ENCODE data around the gene GRK2. TPM values are rescaled to one million over a fixed set of nuclear protein-coding genes. Genes with fewer than 3 reads are reported as not detected.

GRK2 gene
- 47.3 and 51.4 TPM in 2 replicates for total RNA-seq (2021; fragmentation: NEBNext Ultra II Directional; extraction: Animal tissue kit (Norgen Biotek cat#: 25700))
- polyA plus RNA-seq (2011; rRNA removed), result 49.7 and 67.8 TPM in 2 replicates
- 45.7 TPM for polyA plus RNA-seq (2011; cell fraction: cytosol; rRNA removed)
- 154 TPM for polyA plus RNA-seq (2011; cell fraction: nucleus; rRNA removed)
- 40.2 to 61.0 TPM (median 51.5 TPM) in 4 replicates for polyA plus RNA-seq (2012, experiment 1 of 2)
- polyA plus RNA-seq (2012, experiment 2 of 2), result 42.4 TPM
- polyA plus RNA-seq (2013, experiment 1 of 2), result 24.9 TPM
- 26.2 TPM for polyA plus RNA-seq (2013, experiment 2 of 2)
- polyA minus RNA-seq (2011; rRNA and poly(A)+ RNA removed), result 27.8 and 44.3 TPM in 2 replicates
- 37.5 TPM for polyA minus RNA-seq (2011; cell fraction: cytosol; rRNA and poly(A)+ RNA removed)
- polyA minus RNA-seq (2011; cell fraction: nucleus; rRNA and poly(A)+ RNA removed), result 57.3 TPM
- long read RNA-seq, experiment 1, partial matches to known transcripts, result 56 of 67 reads
- long read RNA-seq, experiment 1, other reads (novel, unspliced or antisense), result 7 of 67 reads
- long read RNA-seq, experiment 2, result 0 reads

DNA sequence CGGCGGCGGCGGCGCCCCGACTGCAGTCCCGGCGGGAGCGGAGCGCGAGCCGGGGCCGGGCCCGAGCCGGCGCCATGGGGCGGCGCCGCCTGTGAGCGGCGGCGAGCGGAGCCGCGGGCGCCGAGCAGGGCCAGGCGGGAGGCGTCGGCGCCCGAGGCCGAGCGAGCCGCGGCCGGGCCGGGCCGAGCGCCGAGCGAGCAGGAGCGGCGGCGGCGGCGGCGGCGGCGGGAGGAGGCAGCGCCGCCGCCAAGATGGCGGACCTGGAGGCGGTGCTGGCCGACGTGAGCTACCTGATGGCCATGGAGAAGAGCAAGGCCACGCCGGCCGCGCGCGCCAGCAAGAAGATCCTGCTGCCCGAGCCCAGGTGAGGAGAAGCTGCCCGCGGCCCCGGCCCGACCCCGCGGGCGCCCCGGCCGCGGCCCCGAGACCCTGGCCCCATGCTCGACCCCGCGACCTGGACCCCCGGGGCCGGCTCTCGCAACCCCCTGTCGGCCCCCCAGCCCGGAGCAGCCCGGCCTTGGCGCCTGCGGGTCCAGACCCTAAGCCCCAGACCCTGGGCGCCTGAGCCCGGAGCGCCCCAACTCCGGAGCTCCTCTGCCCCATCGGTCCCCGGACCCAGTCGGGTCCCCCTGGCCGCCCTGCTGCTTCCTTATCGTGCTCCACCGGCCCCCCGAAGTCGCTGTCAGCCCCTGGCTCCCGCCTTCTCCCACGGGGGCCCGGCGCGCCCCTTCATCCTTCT is at the start of gene GRK2:
TSS of gene GRK2 (plus strand) at position 25 of the 739 bp plus-strand sequence. CDS start at position 252, 227 bp downstream.
- Histone ChIP-seq H3K27ac (ENCODE audit: low read depth, low read length) (no peak within 1 kb of the TSS), H4K20me1 (replicated peaks in 1 of 2; ENCODE audit: control insufficient read depth in 1 of 2, insufficient read depth in 2 of 2, low read length in 2 of 2) (peaks cover 11 to 22% of the 10 kb centered on the region in 2 experiments), H3K9ac (replicated peaks in 1 of 4; ENCODE audit: extremely low read depth in 1 of 4, low read depth in 3 of 4, low read length in 3 of 4) (peak within 1 kb of the TSS in 3 of 4 experiments; percentile 9 to 93 (median 33); a peak in 5 of 7 replicates), H3K9me3 (ENCODE audit: insufficient read depth in 2 of 2, low read depth in 1 of 2, low read length in 1 of 2) (no peaks in the 10 kb centered on the region), H3K36me3 (ENCODE audit: control insufficient read depth in 2 of 4, insufficient read depth in 4 of 4, low read length in 3 of 4) (peaks cover 0 to 3% (median 0%) of the 10 kb centered on the region in 4 experiments; a peak in 2 of 8 replicates), H3K79me1 (ENCODE audit: low read depth, low read length) (peaks cover 8% of the 10 kb centered on the region; the same call in 1 of the 2 replicates), H4K91ac (replicated peaks; ENCODE audit: insufficient read length, low read length) (no peak within 1 kb of the TSS), H2BK15ac (ENCODE audit: low read length) (peak within 1 kb of the TSS; percentile 75; the same call in 1 of the 2 replicates), H3K56ac (replicated peaks; ENCODE audit: insufficient read length, low read depth, low read length) (no peak within 1 kb of the TSS), H2BK12ac (ENCODE audit: low read depth, low read length) (0 out of 2 replicates have a peak within 1 kb of the TSS, but pooled peaks have one; percentile 71), H3K4me3 (ENCODE audit: extremely low read depth in 1 of 4, insufficient read depth in 2 of 4, low read depth in 3 of 4, low read length in 4 of 4) (peak within 1 kb of the TSS; percentile 59 to 90 (median 74)), H3K27me3 (replicated peaks in 1 of 4; ENCODE audit: control insufficient read depth in 3 of 4, extremely low read depth in 1 of 4, insufficient read depth in 3 of 4, low read length in 3 of 4) (peaks cover 0 to 3% (median 0%) of the 10 kb centered on the region in 4 experiments; a peak in 4 of 7 replicates), H3K14ac (ENCODE audit: insufficient read length) (no peak within 1 kb of the TSS), H2AK5ac (ENCODE audit: low read depth, low read length) (peak within 1 kb of the TSS; percentile 10; the same call in 1 of the 2 replicates), H4K5ac (ENCODE audit: insufficient read length, low read depth, low read length) (no peak within 1 kb of the TSS), H3K23me2 (ENCODE audit: low read depth, low read length) (peaks cover 4% of the 10 kb centered on the region), H3K18ac (ENCODE audit: extremely low read depth, low read length) (peak within 1 kb of the TSS; percentile 52), H3K4ac (replicated peaks; ENCODE audit: insufficient read length, low read depth, low read length) (peak within 1 kb of the TSS; percentile 57), H4K8ac (ENCODE audit: extremely low read depth, insufficient read depth, low read length) (peak within 1 kb of the TSS; percentile 93), H3K23ac (ENCODE audit: insufficient read length) (no peak within 1 kb of the TSS), H3K79me2 (ENCODE audit: control insufficient read depth in 1 of 2, insufficient read depth in 2 of 2, low read length in 2 of 2) (peaks cover 0 to 43% of the 10 kb centered on the region in 2 experiments; a peak in 3 of 4 replicates), H2BK20ac (ENCODE audit: low read length) (0 out of 2 replicates have a peak within 1 kb of the TSS, but pooled peaks have one; percentile 21), H3K4me2 (ENCODE audit: insufficient read depth in 1 of 2, low read depth in 2 of 2, low read length in 2 of 2) (peak within 1 kb of the TSS; percentile 73 to 87), H2BK5ac (ENCODE audit: low read depth, low read length) (peak within 1 kb of the TSS; percentile 52; the same call in 1 of the 2 replicates), H2AFZ (ENCODE audit: low read length) (no peak within 1 kb of the TSS), H3K4me1 (replicated peaks in 1 of 4; ENCODE audit: control insufficient read depth in 3 of 4, insufficient read depth in 4 of 4, low read length in 3 of 4) (peaks cover 8 to 43% (median 36%) of the 10 kb centered on the region in 4 experiments), H2BK120ac (replicated peaks; ENCODE audit: low read depth, low read length) (peak within 1 kb of the TSS; percentile 48)
- WGBS, 2 experiments (ENCODE audit: extremely low coverage in 1 of 2, insufficient coverage in 1 of 2, insufficient read length in 1 of 2, insufficient replicate concordance in 2 of 2, low coverage in 1 of 2, low lambda C conversion rate in 2 of 2, missing lambda C conversion rate in 1 of 2), result 2% methylated on average over 25 of the region's 103 CpGs; no CpG with 5 or more reads in 1 of the 2 experiments
- CTCF ChIA-PET (ENCODE audit: partially characterized antibody), result interaction anchor here (0.7 to 13.0 kb wide), 10 partner anchors 11 to 115 kb away, joined by 3 to 186 read pairs (median 4); no protein-coding TSS in a partner anchor
- POLR2A ChIA-PET (ENCODE audit: partially characterized antibody), result interaction anchor here (1.0 to 2.0 kb wide), 6 partner anchors 9 to 57 kb away, joined by 3 to 15 read pairs (median 4); partner anchors contain the start of gene ANKRD13D
- FAIRE-seq, result no peak
- DNase-seq (ENCODE audit: low read depth in 1 of 2, low spot score in 2 of 2), result no peak
- TF ChIP-seq CBX8 (IDR thresholded peaks at IDR 0.05; ENCODE audit: borderline replicate concordance, low read depth, low read length) (no peak), BRCA1 (IDR thresholded peaks at IDR 0.05; ENCODE audit: low read depth, low read length) (no peak), CEBPB (IDR thresholded peaks at IDR 0.05; ENCODE audit: low read depth, low read length) (no peak), FOSL1 (IDR thresholded peaks at IDR 0.05; ENCODE audit: insufficient read depth, low read depth, low read length) (no peak), ASH2L (IDR thresholded peaks at IDR 0.05; ENCODE audit: low read length) (no peak), RNF2 (IDR thresholded peaks at IDR 0.05; ENCODE audit: borderline replicate concordance, low read depth, low read length, missing control alignments, poor library complexity, severe bottlenecking) (no peak), JUND (IDR thresholded peaks at IDR 0.05; ENCODE audit: low read length) (no peak)
- TF ChIP-seq, protein P1, sequence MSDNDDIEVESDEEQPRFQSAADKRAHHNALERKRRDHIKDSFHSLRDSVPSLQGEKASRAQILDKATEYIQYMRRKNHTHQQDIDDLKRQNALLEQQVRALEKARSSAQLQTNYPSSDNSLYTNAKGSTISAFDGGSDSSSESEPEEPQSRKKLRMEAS (IDR thresholded peaks at IDR 0.05), result no peak

All from H1 (cell line).